ENCODE measurements around the gene ELOVL4. TPM values are rescaled to one million over a fixed set of nuclear protein-coding genes. Genes with fewer than 3 reads are reported as not detected.

ELOVL4 gene
- total and polyA plus RNA-seq, 2 of the 13 experiments (the other 11 are each of a cell fraction or from before 2014, with no cell fraction given), result 0.04 TPM; not detected in 1

DNA sequence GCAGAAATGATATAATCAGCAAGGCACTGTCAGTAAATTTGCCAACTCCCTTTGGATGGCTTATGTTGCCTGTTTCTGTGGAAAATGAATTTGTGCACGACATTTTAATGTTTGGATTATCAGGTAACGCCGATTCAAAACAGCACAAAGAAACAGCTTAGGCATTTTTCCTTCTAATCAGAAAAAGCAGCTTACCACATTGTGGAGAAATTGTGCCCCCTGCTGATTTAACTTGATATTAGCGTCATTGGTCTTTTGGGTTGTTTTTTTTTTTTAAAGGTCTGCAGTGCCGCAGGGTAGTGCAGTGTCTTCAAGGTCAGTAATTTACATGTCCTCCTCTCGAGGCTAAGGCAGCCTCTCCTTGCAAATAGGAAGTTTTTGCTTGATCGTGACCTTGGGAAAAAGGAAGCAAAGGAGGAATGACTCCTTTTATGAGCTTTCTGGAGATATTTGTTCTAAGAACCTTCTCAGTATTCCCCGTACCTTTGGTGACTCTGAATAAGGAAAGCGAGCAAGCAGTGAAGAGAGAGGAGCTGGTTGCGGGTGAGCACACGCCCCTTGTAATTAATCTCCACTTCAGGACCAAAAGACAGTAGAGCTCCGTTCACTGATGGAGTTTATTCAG is 79.1 kb downstream of the ELOVL4 start (continued):
- TF ChIP-seq, protein P1, sequence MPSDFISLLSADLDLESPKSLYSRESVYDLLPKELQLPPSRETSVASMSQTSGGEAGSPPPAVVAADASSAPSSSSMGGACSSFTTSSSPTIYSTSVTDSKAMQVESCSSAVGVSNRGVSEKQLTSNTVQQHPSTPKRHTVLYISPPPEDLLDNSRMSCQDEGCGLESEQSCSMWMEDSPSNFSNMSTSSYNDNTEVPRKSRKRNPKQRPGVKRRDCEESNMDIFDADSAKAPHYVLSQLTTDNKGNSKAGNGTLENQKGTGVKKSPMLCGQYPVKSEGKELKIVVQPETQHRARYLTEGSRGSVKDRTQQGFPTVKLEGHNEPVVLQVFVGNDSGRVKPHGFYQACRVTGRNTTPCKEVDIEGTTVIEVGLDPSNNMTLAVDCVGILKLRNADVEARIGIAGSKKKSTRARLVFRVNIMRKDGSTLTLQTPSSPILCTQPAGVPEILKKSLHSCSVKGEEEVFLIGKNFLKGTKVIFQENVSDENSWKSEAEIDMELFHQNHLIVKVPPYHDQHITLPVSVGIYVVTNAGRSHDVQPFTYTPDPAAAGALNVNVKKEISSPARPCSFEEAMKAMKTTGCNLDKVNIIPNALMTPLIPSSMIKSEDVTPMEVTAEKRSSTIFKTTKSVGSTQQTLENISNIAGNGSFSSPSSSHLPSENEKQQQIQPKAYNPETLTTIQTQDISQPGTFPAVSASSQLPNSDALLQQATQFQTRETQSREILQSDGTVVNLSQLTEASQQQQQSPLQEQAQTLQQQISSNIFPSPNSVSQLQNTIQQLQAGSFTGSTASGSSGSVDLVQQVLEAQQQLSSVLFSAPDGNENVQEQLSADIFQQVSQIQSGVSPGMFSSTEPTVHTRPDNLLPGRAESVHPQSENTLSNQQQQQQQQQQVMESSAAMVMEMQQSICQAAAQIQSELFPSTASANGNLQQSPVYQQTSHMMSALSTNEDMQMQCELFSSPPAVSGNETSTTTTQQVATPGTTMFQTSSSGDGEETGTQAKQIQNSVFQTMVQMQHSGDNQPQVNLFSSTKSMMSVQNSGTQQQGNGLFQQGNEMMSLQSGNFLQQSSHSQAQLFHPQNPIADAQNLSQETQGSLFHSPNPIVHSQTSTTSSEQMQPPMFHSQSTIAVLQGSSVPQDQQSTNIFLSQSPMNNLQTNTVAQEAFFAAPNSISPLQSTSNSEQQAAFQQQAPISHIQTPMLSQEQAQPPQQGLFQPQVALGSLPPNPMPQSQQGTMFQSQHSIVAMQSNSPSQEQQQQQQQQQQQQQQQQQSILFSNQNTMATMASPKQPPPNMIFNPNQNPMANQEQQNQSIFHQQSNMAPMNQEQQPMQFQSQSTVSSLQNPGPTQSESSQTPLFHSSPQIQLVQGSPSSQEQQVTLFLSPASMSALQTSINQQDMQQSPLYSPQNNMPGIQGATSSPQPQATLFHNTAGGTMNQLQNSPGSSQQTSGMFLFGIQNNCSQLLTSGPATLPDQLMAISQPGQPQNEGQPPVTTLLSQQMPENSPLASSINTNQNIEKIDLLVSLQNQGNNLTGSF (CRISPR knock-in tag; IDR thresholded peaks at IDR 0.05), result no peak
- TF ChIP-seq ZNF225 (CRISPR knock-in tag; IDR thresholded peaks at IDR 0.05), result no peak
- TF ChIP-seq, protein P2, sequence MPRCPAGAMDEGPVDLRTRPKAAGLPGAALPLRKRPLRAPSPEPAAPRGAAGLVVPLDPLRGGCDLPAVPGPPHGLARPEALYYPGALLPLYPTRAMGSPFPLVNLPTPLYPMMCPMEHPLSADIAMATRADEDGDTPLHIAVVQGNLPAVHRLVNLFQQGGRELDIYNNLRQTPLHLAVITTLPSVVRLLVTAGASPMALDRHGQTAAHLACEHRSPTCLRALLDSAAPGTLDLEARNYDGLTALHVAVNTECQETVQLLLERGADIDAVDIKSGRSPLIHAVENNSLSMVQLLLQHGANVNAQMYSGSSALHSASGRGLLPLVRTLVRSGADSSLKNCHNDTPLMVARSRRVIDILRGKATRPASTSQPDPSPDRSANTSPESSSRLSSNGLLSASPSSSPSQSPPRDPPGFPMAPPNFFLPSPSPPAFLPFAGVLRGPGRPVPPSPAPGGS (CRISPR knock-in tag; IDR thresholded peaks at IDR 0.05), result no peak
- no peak for TF ChIP-seq ZC3H13 (CRISPR knock-in tag; IDR thresholded peaks at IDR 0.05)
- TF ChIP-seq, protein P3, sequence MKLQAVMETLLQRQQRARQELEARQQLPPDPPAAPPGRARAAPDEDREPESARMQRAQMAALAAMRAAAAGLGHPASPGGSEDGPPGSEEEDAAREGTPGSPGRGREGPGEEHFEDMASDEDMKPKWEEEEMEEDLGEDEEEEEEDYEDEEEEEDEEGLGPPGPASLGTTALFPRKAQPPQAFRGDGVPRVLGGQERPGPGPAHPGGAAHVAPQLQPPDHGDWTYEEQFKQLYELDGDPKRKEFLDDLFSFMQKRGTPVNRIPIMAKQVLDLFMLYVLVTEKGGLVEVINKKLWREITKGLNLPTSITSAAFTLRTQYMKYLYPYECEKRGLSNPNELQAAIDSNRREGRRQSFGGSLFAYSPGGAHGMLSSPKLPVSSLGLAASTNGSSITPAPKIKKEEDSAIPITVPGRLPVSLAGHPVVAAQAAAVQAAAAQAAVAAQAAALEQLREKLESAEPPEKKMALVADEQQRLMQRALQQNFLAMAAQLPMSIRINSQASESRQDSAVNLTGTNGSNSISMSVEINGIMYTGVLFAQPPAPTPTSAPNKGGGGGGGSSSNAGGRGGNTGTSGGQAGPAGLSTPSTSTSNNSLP (IDR thresholded peaks at IDR 0.05; ENCODE audit: low read depth, low read length), result 0 out of 2 replicates have a peak, but pooled peaks have one; percentile 42
- TF ChIP-seq KLF11 (CRISPR knock-in tag; IDR thresholded peaks at IDR 0.05), result no peak
- no peak for TF ChIP-seq MIXL1 (CRISPR knock-in tag; IDR thresholded peaks at IDR 0.05)
- no peak for TF ChIP-seq ZNF121 (CRISPR knock-in tag; IDR thresholded peaks at IDR 0.05)
- TF ChIP-seq, protein P4, sequence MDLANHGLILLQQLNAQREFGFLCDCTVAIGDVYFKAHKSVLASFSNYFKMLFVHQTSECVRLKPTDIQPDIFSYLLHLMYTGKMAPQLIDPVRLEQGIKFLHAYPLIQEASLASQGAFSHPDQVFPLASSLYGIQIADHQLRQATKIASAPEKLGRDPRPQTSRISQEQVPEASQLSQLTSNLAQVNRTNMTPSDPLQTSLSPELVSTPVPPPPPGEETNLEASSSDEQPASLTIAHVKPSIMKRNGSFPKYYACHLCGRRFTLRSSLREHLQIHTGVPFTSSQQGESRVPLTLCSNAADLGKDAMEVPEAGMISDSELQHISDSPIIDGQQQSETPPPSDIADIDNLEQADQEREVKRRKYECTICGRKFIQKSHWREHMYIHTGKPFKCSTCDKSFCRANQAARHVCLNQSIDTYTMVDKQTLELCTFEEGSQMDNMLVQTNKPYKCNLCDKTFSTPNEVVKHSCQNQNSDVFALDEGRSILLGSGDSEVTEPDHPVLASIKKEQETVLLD (CRISPR knock-in tag; IDR thresholded peaks at IDR 0.05; ENCODE audit: low read depth), result no peak
- TF ChIP-seq HDAC6 (IDR thresholded peaks at IDR 0.05; ENCODE audit: low read depth, low read length), result no peak
- TF ChIP-seq SATB2 (CRISPR knock-in tag; IDR thresholded peaks at IDR 0.05), result no peak
- peak; percentile 67 for TF ChIP-seq STAG1 (CRISPR knock-in tag; IDR thresholded peaks at IDR 0.05)
- TF ChIP-seq, protein P5, sequence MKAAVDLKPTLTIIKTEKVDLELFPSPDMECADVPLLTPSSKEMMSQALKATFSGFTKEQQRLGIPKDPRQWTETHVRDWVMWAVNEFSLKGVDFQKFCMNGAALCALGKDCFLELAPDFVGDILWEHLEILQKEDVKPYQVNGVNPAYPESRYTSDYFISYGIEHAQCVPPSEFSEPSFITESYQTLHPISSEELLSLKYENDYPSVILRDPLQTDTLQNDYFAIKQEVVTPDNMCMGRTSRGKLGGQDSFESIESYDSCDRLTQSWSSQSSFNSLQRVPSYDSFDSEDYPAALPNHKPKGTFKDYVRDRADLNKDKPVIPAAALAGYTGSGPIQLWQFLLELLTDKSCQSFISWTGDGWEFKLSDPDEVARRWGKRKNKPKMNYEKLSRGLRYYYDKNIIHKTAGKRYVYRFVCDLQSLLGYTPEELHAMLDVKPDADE (CRISPR knock-in tag; IDR thresholded peaks at IDR 0.05), result no peak
- no peak for TF ChIP-seq IKZF1 (IDR thresholded peaks at IDR 0.05)
- no peak for TF ChIP-seq ZNF30 (CRISPR knock-in tag; IDR thresholded peaks at IDR 0.05)
- 0 out of 2 replicates have a peak, but pooled peaks have one; percentile 48 for TF ChIP-seq BRCA1 (CRISPR knock-in tag; IDR thresholded peaks at IDR 0.05)
- TF ChIP-seq MAFG (CRISPR knock-in tag; IDR thresholded peaks at IDR 0.05), result no peak
- no peak for TF ChIP-seq ZNF432 (CRISPR knock-in tag; IDR thresholded peaks at IDR 0.05; ENCODE audit: borderline replicate concordance)
- TF ChIP-seq HHEX (CRISPR knock-in tag; IDR thresholded peaks at IDR 0.05), result no peak
- no peak for TF ChIP-seq DNMT3B (CRISPR knock-in tag; conservative IDR thresholded peaks at IDR 0.05)
- TF ChIP-seq SMC3 (IDR thresholded peaks at IDR 0.05; ENCODE audit: low read length), result peak; percentile 7; the same call in 1 of the 2 replicates
- TF ChIP-seq ZEB1 (IDR thresholded peaks at IDR 0.05; ENCODE audit: insufficient replicate concordance, low read depth), result no peak
